ENCODE measurements around the gene NTM. TPM values are rescaled to one million over a fixed set of nuclear protein-coding genes. Genes with fewer than 3 reads are reported as not detected.

Gene NTM
- total RNA-seq, 2 donors from 2014 or later, result not detected

GRCh38 chr11:131463162-131463561 lies 92.7 kb downstream of the NTM start:
- Histone ChIP-seq H3K36me3 (no peaks in the 10 kb centered on the region), H3K4me3 (no peak overlapping the region), H3K27ac (no peak overlapping the region), H3K27me3 (replicated peaks; ENCODE audit: insufficient read depth) (no peaks in the 10 kb centered on the region), H3K9me3 (no peaks in the 10 kb centered on the region), H3K4me1 (ENCODE audit: control insufficient read depth in 1 of 2, low read depth in 2 of 2) (no peaks in the 10 kb centered on the region)
- no peak for ATAC-seq (ENCODE audit: insufficient number of reproducible peaks, low FRiP score, low read depth)
- no peak for DNase-seq (ENCODE audit: low spot score)
- no peak for TF ChIP-seq CTCF (IDR thresholded peaks at IDR 0.05)

GRCh38 chr11:131463649-131464425 lies 93.4 kb downstream of the NTM start:
- no peaks in the 10 kb centered on the region for H3K27me3 ChIP-seq (replicated peaks; ENCODE audit: insufficient read depth)
- no peak overlapping the region for H3K4me3 ChIP-seq
- no peak for TF ChIP-seq CTCF (IDR thresholded peaks at IDR 0.05)
- no peak for ATAC-seq (ENCODE audit: insufficient number of reproducible peaks, low FRiP score, low read depth)
- no peak for DNase-seq (ENCODE audit: low spot score)
- no peaks in the 10 kb centered on the region for H3K36me3 ChIP-seq
- H3K27ac ChIP-seq, result no peak overlapping the region
- H3K4me1 ChIP-seq (ENCODE audit: control insufficient read depth in 1 of 2, low read depth in 2 of 2), result no peaks in the 10 kb centered on the region
- no peaks in the 10 kb centered on the region for H3K9me3 ChIP-seq

GRCh38 chr11:131464461-131464860 lies 94.0 kb downstream of the NTM start:
- H3K4me1 ChIP-seq (ENCODE audit: control insufficient read depth in 1 of 2, low read depth in 2 of 2), result no peaks in the 10 kb centered on the region
- no peak overlapping the region for H3K27ac ChIP-seq
- H3K36me3 ChIP-seq, result no peaks in the 10 kb centered on the region
- DNase-seq (ENCODE audit: low spot score) (no peak), ATAC-seq (ENCODE audit: insufficient number of reproducible peaks, low FRiP score, low read depth) (no peak)
- H3K27me3 ChIP-seq (replicated peaks; ENCODE audit: insufficient read depth), result no peaks in the 10 kb centered on the region
- no peaks in the 10 kb centered on the region for H3K9me3 ChIP-seq
- H3K4me3 ChIP-seq, result no peak overlapping the region
- TF ChIP-seq CTCF (IDR thresholded peaks at IDR 0.05), result no peak

- no peaks in the 10 kb centered on the region for H3K9me3 ChIP-seq
- no peaks in the 10 kb centered on the region for H3K36me3 ChIP-seq
- no peaks in the 10 kb centered on the region for H3K4me1 ChIP-seq (ENCODE audit: control insufficient read depth in 1 of 2, low read depth in 2 of 2)
- H3K4me3 ChIP-seq, result no peak overlapping the region
- no peaks in the 10 kb centered on the region for H3K27me3 ChIP-seq (replicated peaks; ENCODE audit: insufficient read depth)
- H3K27ac ChIP-seq, result no peak overlapping the region
- DNase-seq (ENCODE audit: low spot score) (no peak), ATAC-seq (ENCODE audit: insufficient number of reproducible peaks, low FRiP score, low read depth) (no peak)
- no peak for TF ChIP-seq CTCF (IDR thresholded peaks at IDR 0.05)
These were observed 94.6 kb downstream of the NTM start for GRCh38 chr11:131465039-131465438.

GRCh38 chr11:131465746-131466145 lies 95.3 kb downstream of the NTM start:
- Histone ChIP-seq H3K27me3 (replicated peaks; ENCODE audit: insufficient read depth) (no peaks in the 10 kb centered on the region), H3K4me1 (ENCODE audit: control insufficient read depth in 1 of 2, low read depth in 2 of 2) (no peaks in the 10 kb centered on the region), H3K27ac (no peak overlapping the region), H3K9me3 (no peaks in the 10 kb centered on the region), H3K36me3 (no peaks in the 10 kb centered on the region), H3K4me3 (no peak overlapping the region)
- ATAC-seq (ENCODE audit: insufficient number of reproducible peaks, low FRiP score, low read depth) (no peak), DNase-seq (ENCODE audit: low spot score) (no peak)
- no peak for TF ChIP-seq CTCF (IDR thresholded peaks at IDR 0.05)
